ENCODE data around the gene NCOR2. TPM values are rescaled to one million over a fixed set of nuclear protein-coding genes. Genes with fewer than 3 reads are reported as not detected.

The NCOR2 gene
- total RNA-seq, 1 experiment from 2014 or later, result 54.8 TPM

GRCh38 chr12:124560146-124560890 lies 7.1 kb downstream of the NCOR2 start:
- DNase-seq (ENCODE audit: low read depth), result no peak

GRCh38 chr12:124559182-124560017 lies 8.0 kb downstream of the NCOR2 start:
- peak; percentile 58 for DNase-seq (ENCODE audit: low read depth)

- DNase-seq (ENCODE audit: low read depth), result no peak
Measured at GRCh38 chr12:124558313-124558712, 9.1 kb downstream of the NCOR2 start.

DNA sequence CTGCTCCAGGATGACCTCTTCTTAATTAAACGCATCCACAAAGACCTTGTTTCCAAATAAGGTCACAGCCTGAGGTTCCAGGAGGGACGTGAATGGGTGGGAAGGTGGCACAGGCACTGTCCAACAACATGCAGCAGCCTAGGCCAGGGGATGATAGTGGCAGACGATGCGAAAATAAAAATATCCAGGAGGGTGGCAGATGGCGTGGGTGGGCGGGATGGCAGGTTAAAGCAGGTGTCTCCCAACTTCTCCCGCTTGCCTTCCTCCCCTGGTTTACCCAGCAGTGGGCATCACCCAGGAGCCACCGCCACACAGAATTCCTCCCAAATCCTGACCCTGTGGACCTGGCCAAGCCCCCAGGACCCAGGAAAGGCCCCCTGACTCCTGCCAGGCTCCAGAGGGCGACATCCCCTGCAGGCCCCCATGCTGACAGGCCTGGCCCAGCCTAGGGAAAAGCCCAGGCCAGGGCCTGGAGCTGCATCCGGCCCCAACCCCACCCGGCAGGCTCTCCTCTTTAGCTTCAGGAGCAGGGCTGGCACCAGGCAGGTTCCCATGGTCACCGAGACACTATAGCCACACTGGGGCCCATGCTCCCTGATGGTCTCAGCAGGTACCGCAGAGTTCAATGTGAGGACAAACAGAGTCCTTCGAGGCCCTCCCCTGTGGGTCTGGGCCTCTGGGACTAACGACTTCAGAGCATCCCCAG lies 9.7 kb downstream of the NCOR2 start:
- no peak for DNase-seq (ENCODE audit: low read depth)

GRCh38 chr12:124556896-124557501 lies 10.4 kb downstream of the NCOR2 start:
- no peak for DNase-seq (ENCODE audit: low read depth)

DNA sequence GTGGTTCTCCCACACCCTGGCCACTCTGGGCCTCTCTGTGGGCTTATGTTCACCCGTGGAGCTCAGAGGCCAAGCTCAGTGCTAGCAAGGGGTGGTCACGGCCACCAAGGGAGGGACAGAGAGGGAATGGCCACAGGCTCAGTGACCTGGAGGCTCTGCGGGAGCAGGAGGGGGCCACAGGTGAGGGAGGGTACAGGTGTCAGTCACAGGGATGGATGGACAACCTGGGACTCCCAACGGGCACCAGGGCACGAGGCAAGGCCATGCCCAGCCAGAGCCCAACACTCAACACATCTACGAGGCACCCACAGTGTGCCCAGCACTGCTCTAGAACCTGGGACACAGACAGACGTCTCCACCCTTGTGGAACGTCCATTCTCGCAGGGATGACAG lies 11.3 kb downstream of the NCOR2 start:
- no peak for DNase-seq (ENCODE audit: low read depth)

GRCh38 chr12:124555168-124556073 lies 12.0 kb downstream of the NCOR2 start:
- no peak for DNase-seq (ENCODE audit: low read depth)

GRCh38 chr12:124554429-124555029 lies 12.9 kb downstream of the NCOR2 start:
- no peak for DNase-seq (ENCODE audit: low read depth)

DNA sequence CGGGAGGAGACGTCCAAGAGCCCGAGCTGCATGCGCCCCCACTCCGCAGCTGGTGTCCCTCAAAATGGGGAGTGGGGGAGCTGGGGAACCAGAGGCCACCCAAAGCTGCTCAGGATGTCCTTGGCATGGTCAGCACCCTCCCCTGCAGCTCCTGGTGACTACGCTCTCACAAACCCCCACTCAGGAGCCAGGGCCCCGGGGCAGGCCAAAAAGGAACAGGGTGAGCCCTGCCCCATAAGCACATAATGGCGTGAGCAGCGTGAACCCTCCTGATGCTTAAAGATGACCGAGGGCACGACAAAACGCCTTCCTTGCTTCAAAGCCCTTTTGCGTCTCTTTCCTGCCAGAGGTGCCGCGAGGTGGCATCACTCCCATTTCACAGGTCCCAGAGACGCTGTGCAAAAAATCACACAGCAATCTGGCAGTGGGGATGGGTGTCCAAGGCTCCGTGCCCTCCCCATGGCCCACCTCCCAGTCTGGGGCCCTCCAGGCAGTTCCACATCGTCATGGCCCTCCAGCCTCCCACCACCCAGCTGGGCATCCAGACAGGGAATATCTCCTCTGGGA lies 13.5 kb downstream of the NCOR2 start:
- DNase-seq (ENCODE audit: low read depth), result no peak

DNA sequence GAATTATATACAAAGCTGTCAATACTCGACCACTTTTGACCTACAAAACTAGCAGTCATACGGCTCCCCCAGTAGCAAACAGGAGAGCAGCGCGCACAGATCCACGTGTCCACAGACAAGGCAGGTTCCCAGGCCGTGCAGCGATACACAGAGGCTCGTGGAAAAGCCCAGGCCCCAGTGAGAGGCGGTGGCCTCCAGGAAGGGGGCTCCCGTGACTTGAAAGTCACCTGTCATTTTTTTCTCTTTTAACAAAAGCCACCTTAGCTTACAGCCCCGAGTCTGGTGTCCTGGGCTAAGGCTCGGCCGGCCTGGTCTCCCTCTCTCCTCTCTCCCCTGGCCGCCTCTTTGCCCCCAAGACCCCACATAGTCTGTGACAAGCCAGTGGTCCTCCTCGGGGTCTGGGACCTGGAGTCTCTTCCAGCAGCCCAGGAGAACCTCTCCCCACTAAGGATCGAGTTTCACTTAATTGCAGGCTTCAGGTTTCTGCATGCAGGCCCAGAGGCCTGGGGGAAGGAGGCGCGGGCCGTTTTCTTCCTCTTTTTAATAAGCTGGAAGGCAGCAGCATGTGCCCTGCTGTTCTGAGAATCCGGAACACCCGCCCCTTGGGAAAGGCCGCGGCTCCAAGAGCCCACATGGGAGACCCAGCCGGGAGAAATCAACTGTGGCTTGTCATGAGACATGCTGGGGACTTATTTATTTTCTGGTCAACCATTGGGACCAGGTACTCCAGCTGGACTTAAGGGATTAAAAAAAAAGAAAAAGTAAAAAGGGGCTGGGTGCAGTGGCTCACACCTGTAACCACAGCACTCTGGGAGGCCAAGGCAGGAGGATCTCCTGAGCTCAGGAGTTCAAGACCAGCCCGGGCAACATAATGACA lies 15.9 kb downstream of the NCOR2 start:
- peak; percentile 74 for DNase-seq (ENCODE audit: low read depth)

GRCh38 chr12:124550123-124551089 lies 17.0 kb downstream of the NCOR2 start:
- peak; percentile 48 for DNase-seq (ENCODE audit: low read depth)

GRCh38 chr12:124549629-124550028 lies 17.8 kb downstream of the NCOR2 start:
- no peak for DNase-seq (ENCODE audit: low read depth)

- DNase-seq (ENCODE audit: low read depth), result no peak
Measured at GRCh38 chr12:124548854-124549378, 18.5 kb downstream of the NCOR2 start.

DNA sequence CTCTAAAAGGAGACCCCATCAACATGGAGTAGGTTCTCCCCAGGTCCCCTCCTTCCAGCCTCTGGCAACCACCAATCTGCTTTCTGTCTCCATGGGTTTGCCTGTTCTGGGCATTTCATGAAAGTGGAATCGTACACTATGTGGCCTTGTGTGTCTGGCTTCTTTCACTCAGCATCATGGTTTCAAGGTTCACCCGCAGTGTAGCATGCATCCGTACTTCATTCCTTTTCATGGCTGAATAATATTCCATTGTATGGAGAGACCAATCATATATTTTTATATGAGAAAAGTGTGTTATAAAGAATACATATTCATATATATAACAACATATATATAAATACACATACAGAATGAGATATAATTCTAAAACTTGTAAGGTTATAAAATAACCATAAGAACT lies 19.8 kb downstream of the NCOR2 start:
- no peak for DNase-seq (ENCODE audit: low read depth)

GRCh38 chr12:124545508-124546418 lies 21.6 kb downstream of the NCOR2 start:
- no peak for DNase-seq (ENCODE audit: low read depth)

GRCh38 chr12:124544983-124545382 lies 22.4 kb downstream of the NCOR2 start:
- DNase-seq (ENCODE audit: low read depth), result no peak
